Measurements from ENCODE around the gene TK1. TPM values are rescaled to one million over a fixed set of nuclear protein-coding genes. Genes with fewer than 3 reads are reported as not detected.
A peak's percentile ranks its signal among the peaks of the same experiment; 100 is the strongest.

The TK1 gene
- total RNA-seq, 1 donor from 2014 or later = 65.9 TPM

DNA sequence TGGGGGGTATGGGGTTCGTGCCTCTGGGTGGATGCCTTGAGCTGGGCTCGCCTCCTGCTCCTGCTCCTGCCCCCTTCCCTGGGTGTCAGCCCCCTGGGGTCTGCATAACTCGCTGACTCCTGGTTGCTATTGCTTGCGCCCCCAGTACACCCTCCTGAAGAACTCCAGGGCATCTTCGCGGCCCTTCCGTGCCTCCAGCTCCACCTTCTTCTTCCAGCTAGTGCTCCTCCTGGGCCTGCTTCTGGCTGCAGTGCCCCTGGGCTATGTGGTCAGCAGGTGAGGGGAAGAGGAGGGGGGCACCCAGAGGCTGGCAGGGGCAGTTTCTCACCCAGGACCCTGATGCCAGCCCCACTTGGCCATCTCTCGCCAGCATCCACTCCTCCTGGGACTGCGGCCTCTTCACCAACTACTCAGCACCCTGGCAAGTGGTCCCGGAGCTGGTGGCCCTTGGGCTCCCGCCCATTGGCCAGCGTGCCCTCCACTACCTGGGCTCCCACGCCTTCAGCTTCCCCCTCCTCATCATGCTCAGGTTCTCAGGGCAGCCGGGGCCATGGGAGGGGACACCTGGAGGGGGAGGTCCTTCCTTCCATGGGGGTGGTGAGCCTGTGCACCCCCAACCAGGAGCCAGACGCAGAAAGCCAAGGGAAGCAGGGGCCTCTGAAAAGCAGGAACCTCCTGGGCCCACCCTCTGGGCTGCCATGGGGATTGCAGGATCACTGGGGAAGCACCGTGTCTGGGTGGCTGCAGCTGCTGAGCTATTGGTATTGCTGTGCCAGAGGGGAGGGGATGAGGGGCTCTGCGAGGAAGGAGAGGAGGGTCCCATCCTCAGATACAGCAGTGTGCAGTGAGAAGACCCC lies 48.4 kb downstream of the TK1 start:
- intact Hi-C loops (cut with micrococcal nuclease) = no loop called here

DNA sequence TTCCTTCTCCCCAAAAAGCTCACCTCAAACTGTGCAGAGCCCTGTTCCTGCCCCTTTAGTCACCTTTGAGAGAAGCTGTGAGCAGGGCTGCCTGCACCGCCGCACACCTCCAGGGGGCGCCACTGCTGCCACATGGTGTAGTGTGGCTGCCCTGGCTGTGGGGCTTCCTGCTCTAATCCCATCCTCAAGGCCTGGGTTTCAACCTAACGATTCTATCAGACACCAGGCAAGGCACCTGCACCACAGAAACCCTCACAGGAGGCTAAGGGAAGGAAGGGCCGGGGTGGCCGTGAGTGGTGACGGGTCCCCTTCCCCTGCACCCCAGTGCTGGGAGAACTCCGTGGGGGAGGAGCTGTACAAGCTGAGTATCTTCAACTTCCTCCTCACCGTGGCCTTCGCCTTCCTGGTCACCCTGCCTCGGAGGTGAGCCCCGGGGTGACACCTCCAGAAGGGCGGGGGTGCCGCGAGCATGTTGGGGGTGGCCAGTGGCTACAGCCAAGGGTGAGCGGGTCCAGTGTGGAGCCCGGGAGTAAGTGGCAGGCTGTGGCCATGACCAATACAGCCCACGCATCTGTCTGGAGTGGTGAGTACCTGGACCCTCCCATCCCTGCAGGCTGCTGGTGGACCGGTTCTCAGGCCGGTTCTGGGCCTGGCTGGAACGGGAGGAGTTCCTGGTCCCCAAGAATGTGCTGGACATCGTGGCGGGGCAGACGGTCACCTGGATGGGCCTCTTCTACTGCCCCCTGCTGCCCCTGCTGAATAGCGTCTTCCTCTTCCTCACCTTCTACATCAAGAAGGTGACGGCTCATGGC lies 49.3 kb downstream of the TK1 start:
- peak; percentile 52 for DNase-seq (ENCODE audit: low spot score)
- H3K4me1 Mint-ChIP-seq (ENCODE audit: low read depth) = peaks cover 56% of the 10 kb centered on the region
- H3K27me3 Mint-ChIP-seq (ENCODE audit: low read depth) = no peaks in the 10 kb centered on the region
- peaks cover 71% of the 10 kb centered on the region for H3K36me3 Mint-ChIP-seq (ENCODE audit: low read depth)
- no peak overlapping the region for H3K4me3 Mint-ChIP-seq (ENCODE audit: low read depth)
- H3K9me3 Mint-ChIP-seq = no peaks in the 10 kb centered on the region
- H3K27ac Mint-ChIP-seq = peak overlapping the region; percentile 72
- intact Hi-C loops (cut with micrococcal nuclease) = no loop called here

More for the DNA sequence above, 48.4 kb downstream of the TK1 start:
- no peak overlapping the region for H3K4me3 Mint-ChIP-seq (ENCODE audit: low read depth)
- H3K27ac Mint-ChIP-seq = peak overlapping the region; percentile 44
- no peaks in the 10 kb centered on the region for H3K9me3 Mint-ChIP-seq
- peaks cover 65% of the 10 kb centered on the region for H3K36me3 Mint-ChIP-seq (ENCODE audit: low read depth)
- H3K4me1 Mint-ChIP-seq (ENCODE audit: low read depth) = peaks cover 48% of the 10 kb centered on the region
- no peaks in the 10 kb centered on the region for H3K27me3 Mint-ChIP-seq (ENCODE audit: low read depth)
- no peak for DNase-seq (ENCODE audit: low spot score)

DNA sequence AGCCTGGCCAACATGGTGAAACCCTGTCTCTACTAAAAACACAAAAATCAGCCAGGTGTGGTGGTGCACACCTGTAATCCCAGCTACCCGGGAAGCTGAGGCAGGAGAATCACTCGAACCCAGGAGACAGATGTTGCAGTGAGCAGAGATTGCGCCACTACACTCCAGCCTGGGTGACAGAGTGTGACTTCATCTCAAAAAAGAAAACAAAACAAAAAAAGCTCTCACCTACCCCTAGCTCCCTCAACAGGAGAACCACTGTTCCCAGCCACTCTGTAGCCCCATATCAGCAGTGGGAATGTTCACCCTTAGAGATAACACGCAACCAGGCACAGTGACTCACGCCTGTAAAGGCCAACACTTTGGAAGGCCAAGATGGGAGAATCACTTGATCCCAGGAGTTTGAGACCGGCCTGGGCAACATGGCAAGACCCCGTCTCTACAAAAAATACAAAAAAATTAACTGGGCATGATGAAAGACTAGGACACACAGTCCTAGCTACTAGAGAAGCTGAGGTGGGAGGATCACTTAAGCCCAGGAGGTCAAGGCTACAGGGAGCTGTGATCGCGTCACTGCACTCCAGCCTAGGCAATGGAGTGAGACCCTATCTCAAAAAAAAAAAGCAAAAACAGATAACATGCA lies 50.9 kb downstream of the TK1 start:
- Mint-ChIP-seq H3K9me3 (no peaks in the 10 kb centered on the region), H3K27ac (peak overlapping the region; percentile 50), H3K4me3 (ENCODE audit: low read depth) (no peak overlapping the region), H3K36me3 (ENCODE audit: low read depth) (peaks cover 70% of the 10 kb centered on the region), H3K27me3 (ENCODE audit: low read depth) (no peaks in the 10 kb centered on the region), H3K4me1 (ENCODE audit: low read depth) (peaks cover 56% of the 10 kb centered on the region)
- intact Hi-C loops (cut with micrococcal nuclease) = no loop called here
- no peak for DNase-seq (ENCODE audit: low spot score)

DNA sequence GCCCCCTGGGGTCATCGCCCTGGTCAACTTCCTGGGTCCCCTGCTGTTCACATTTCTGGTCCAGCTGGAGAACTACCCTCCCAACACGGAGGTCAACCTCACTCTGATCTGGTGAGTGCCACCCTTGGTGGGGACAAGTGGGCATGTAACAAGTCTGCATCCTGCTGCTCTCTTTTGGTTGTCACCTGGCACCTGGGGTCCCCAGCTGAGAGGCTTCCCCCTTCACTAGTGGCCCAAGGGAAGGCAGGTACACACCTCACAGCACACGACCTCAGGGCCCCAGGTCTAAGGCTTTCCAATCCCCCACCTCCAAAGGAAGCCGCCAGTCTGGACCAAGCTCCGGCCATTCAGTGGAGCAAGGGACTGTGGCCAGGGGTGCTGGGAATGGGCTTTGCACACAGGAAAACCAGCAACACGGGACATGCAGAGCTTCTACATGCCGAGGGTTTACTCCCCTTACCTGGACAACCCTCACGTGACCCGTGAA lies 51.9 kb downstream of the TK1 start:
- Mint-ChIP-seq H3K27ac (no peak overlapping the region), H3K4me3 (ENCODE audit: low read depth) (no peak overlapping the region), H3K36me3 (ENCODE audit: low read depth) (peaks cover 71% of the 10 kb centered on the region), H3K27me3 (ENCODE audit: low read depth) (no peaks in the 10 kb centered on the region), H3K4me1 (ENCODE audit: low read depth) (peaks cover 54% of the 10 kb centered on the region), H3K9me3 (no peaks in the 10 kb centered on the region)
- DNase-seq (ENCODE audit: low spot score) = no peak
- intact Hi-C loops (cut with micrococcal nuclease) = loop anchor here (1.0 to 5.0 kb wide), 3 partner anchors 22 to 222 kb away; no protein-coding TSS in a partner anchor

DNA sequence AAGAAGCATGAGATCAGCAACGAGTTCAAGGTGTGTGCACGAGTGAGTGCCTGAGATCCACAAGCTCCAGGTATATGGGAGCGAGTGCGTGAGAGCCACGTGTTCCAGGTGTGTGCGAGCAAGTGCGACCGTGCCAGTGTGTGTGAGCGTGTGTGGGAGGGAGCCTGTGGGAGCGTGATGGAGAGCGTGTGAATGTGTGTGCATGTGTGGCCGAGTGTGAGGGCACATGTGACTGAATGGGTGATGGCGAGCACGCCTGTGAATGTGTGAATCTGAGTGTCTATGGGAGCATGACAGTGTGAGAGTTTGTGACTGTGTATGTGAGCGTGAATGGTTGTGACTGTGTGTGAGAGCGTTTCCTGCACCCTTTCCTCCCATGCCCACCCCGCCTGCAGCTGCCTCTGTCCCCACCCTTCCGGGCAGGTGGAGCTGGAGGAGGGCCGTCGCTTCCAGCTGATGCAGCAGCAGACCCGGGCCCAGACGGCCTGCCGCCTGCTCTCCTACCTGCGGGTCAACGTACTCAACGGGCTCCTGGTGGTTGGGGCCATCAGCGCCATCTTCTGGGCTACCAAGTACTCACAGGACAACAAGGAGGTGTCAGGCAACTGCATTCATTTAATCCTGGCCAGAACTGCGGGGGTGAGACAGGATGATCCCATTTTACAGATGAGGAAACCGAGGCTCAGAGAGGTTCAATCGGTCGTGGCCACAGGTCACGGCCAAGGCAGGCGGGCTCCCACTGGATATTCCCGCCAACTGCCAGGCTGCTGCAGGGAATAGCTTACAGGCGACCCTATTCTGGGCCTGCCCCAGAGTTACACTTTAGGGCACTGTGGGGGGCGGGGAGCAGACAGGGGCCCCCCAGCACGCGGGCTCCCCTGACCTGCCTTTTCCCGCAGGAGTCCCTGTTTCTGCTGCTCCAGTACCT lies 52.6 kb downstream of the TK1 start:
- Mint-ChIP-seq H3K36me3 (ENCODE audit: low read depth) (peaks cover 69% of the 10 kb centered on the region), H3K27ac (peak overlapping the region; percentile 54), H3K4me3 (ENCODE audit: low read depth) (peak overlapping the region; percentile 75), H3K27me3 (ENCODE audit: low read depth) (no peaks in the 10 kb centered on the region), H3K9me3 (no peaks in the 10 kb centered on the region), H3K4me1 (ENCODE audit: low read depth) (peaks cover 57% of the 10 kb centered on the region)
- peak; percentile 80 for DNase-seq (ENCODE audit: low spot score)
- intact Hi-C loops (cut with micrococcal nuclease) = loop anchor here (1.0 to 5.0 kb wide), 3 partner anchors 21 to 223 kb away; no protein-coding TSS in a partner anchor

DNA sequence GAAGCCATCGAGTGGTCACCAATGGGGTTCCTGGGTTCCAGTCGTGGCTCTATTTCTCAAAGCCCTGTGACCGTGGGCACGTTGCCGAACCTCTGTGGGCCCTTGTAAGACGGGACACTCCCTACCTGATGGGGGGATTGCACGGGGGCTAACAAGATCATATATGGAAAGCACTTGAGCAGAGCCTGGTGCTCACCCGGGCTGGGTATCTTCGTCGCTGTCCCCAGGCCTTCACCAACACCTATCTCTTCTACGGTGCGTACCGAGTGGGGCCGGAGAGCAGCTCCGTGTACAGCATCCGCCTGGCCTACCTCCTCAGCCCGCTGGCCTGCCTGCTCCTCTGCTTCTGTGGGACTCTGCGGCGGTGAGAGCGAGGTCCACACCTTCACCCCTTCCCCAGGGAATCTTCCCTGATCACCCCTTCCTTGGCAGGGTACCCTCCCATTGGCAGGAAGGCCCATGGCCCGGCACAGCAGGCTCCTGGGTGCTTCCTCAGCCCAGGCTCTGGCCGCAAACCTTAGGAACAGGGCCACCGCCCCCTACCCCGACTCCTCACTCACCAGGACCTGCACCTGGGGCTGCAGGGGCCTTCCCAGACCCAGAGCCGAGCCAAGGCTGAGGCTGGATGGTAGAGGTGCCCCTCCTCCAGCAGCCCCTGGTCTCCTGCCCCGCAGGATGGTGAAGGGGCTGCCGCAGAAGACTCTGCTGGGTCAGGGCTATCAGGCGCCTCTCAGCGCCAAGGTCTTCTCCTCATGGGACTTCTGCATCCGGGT lies 53.5 kb downstream of the TK1 start:
- intact Hi-C loops (cut with micrococcal nuclease) = loop anchor here (5.0 kb wide), 2 partner anchors 44 to 224 kb away; no protein-coding TSS in a partner anchor
- peak overlapping the region; percentile 75 for H3K4me3 Mint-ChIP-seq (ENCODE audit: low read depth)
- DNase-seq (ENCODE audit: low spot score) = no peak
- no peaks in the 10 kb centered on the region for H3K9me3 Mint-ChIP-seq
- H3K27me3 Mint-ChIP-seq (ENCODE audit: low read depth) = no peaks in the 10 kb centered on the region
- peaks cover 57% of the 10 kb centered on the region for H3K4me1 Mint-ChIP-seq (ENCODE audit: low read depth)
- H3K27ac Mint-ChIP-seq = peak overlapping the region; percentile 54
- H3K36me3 Mint-ChIP-seq (ENCODE audit: low read depth) = peaks cover 63% of the 10 kb centered on the region

DNA sequence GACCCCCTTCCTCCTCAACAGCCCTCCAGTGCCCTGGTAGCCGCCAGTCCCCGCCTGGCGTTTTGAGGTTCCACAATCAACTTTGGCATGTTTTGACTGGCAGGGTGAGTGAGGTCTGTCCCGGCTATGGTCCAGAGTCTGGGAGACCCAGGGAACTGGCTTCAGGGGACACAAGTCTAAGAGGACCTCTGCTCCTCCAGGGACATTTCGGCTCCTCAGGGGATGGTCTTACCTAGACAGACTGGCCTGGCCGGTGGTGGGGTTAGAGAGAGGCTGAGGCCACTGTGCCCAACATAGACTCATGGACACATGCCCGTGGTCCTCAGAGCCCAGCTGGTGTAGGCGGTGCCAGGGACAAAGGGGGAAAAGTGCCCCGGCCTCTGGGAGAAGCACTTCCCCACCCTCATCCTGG lies 54.1 kb downstream of the TK1 start:
- peaks cover 57% of the 10 kb centered on the region for H3K4me1 Mint-ChIP-seq (ENCODE audit: low read depth)
- intact Hi-C loops (cut with micrococcal nuclease) = loop anchor here (5.0 kb wide), 2 partner anchors 45 to 225 kb away; no protein-coding TSS in a partner anchor
- no peaks in the 10 kb centered on the region for H3K27me3 Mint-ChIP-seq (ENCODE audit: low read depth)
- H3K4me3 Mint-ChIP-seq (ENCODE audit: low read depth) = peak overlapping the region; percentile 75
- H3K36me3 Mint-ChIP-seq (ENCODE audit: low read depth) = peaks cover 63% of the 10 kb centered on the region
- DNase-seq (ENCODE audit: low spot score) = no peak
- H3K27ac Mint-ChIP-seq = peak overlapping the region; percentile 52
- H3K9me3 Mint-ChIP-seq = no peaks in the 10 kb centered on the region

DNA sequence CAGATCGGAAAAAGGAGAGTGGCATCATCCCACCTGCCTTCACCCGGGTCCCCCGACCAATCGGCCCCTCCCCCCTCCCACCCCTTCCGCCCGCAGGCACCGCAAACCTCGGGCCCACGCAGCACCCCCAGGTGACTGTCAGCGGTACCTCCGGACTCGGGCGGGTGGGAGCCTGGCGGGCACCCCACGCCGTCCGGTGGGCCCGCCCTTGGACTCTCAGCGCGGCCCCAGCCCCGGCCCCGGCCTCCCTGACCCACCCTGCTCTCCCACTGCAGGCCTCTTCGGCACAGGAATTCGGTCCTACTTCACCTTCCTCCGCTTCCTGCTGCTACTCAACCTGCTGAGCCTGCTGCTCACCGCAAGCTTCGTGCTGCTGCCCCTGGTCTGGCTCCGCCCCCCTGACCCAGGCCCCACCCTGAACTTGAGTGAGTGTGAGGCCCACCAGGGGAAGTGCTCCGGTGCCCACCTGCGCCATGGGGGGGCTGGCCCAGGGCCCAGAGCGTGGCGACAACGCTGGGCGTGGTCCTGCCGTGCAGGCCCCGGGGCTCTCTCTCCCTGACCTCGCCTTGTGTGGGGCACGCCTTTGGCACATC lies 54.7 kb downstream of the TK1 start:
- H3K27ac Mint-ChIP-seq = peak overlapping the region; percentile 53
- no peaks in the 10 kb centered on the region for H3K27me3 Mint-ChIP-seq (ENCODE audit: low read depth)
- H3K4me3 Mint-ChIP-seq (ENCODE audit: low read depth) = peak overlapping the region; percentile 75
- DNase-seq (ENCODE audit: low spot score) = peak; percentile 71
- peaks cover 52% of the 10 kb centered on the region for H3K4me1 Mint-ChIP-seq (ENCODE audit: low read depth)
- peaks cover 60% of the 10 kb centered on the region for H3K36me3 Mint-ChIP-seq (ENCODE audit: low read depth)
- intact Hi-C loops (cut with micrococcal nuclease) = loop anchor here (5.0 kb wide), 2 partner anchors 45 to 225 kb away; no protein-coding TSS in a partner anchor
- no peaks in the 10 kb centered on the region for H3K9me3 Mint-ChIP-seq

DNA sequence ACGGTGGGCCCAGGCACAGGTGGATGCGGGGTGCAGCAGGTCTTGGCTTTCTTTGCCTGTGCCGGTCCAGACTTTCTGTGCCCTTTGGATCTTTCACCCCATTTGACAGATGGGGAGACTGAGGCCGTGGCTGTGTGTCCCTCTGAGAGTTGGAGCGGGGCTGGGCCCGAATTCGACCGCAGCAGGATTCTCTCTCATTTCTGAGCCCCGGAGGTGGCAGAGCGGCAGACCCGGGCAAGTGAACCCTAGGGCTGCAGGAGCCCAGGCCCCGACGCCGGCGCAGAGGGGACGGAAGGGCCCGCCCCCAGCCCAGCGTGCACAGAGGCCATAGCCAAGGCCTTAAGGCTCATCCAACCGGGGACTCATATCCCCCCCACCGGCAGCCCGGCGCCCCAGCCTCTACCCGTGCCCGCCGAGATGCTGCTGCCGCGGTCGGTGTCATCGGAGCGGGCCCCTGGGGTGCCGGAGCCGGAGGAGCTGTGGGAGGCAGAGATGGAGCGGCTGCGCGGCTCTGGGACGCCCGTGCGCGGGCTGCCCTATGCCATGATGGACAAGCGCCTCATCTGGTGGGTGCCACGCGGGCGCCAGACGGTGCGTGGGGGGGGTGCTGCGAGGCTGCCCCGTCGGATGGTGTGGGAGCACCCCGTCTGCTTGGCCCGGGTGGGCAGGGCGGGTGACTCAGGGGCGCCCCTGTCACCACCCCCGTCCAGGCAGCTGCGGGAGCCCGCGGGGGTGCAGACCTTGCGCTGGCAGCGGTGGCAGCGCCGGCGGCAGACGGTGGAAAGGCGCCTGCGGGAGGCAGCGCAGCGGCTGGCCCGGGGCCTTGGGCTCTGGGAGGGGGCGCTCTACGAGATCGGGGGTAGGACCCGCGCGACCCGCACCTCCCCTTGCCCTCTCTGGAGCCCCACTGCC lies 55.4 kb downstream of the TK1 start:
- peaks cover 56% of the 10 kb centered on the region for H3K36me3 Mint-ChIP-seq (ENCODE audit: low read depth)
- H3K4me1 Mint-ChIP-seq (ENCODE audit: low read depth) = peaks cover 46% of the 10 kb centered on the region
- no peaks in the 10 kb centered on the region for H3K9me3 Mint-ChIP-seq
- DNase-seq (ENCODE audit: low spot score) = no peak
- intact Hi-C loops (cut with micrococcal nuclease) = loop anchor here (5.0 kb wide), 2 partner anchors 46 to 226 kb away; no protein-coding TSS in a partner anchor
- peak overlapping the region; percentile 90 for H3K4me3 Mint-ChIP-seq (ENCODE audit: low read depth)
- no peaks in the 10 kb centered on the region for H3K27me3 Mint-ChIP-seq (ENCODE audit: low read depth)
- peak overlapping the region; percentile 98 for H3K27ac Mint-ChIP-seq

Measured in activated T-helper 2 cell treated with anti-CD3 and anti-CD28 coated beads, Interferon-gamma antibody, Interleukin-2, Interleukin-4, amounts not matched to agents 10 μg/mL and 5 μg/mL and 100 μg/mL, durations not matched to agents 14 hours and 24 hours and 36 hours (primary cell).